CD8-positive, alpha-beta memory T cell (primary cell): Measurements from ENCODE around the gene HS3ST5. TPM values are rescaled to one million over a fixed set of nuclear protein-coding genes. Genes with fewer than 3 reads are reported as not detected.

ENCODE experiments used
- CTCF ChIA-PET: fragments of 350-600 bp; sonication (Branson Sonifier 250); formaldehyde crosslinking; loops from one replicate; lab custom pipeline; 2021; ENCODE audit warnings: antibody characterized with exemption; lab: Charles Lee
- POLR2A ChIA-PET: fragments of 350-600 bp; sonication (Branson Sonifier 250); formaldehyde crosslinking; loops from one replicate; lab custom pipeline; 2021; ENCODE audit warnings: antibody characterized with exemption; lab: Charles Lee
- DNase-seq, 5 donors: peaks; one replicate each; pipeline versions ENCODE4 v3.0.0 to v3.0.0-alpha.2; 2020 to 2022; ENCODE audit warnings: mixed read lengths in 1 of 5
- H3K27ac ChIP-seq: one replicate; pipeline ENCODE4 v1.7.0; 2013; ENCODE audit warnings: low read depth, mild to moderate bottlenecking, low read length, moderate library complexity
- H3K27me3 ChIP-seq: 2 replicates; pipeline ENCODE4 v1.7.0; 2013; ENCODE audit warnings: low read length, mild to moderate bottlenecking; ENCODE audit not compliant: insufficient read depth, poor library complexity, severe bottlenecking
- H3K36me3 ChIP-seq: 2 replicates; pipeline ENCODE4 v1.7.0; 2013; ENCODE audit warnings: mild to moderate bottlenecking, low read length, moderate library complexity; ENCODE audit not compliant: insufficient read depth
- H3K4me1 ChIP-seq: 2 replicates; pipeline ENCODE4 v1.7.0; 2013; ENCODE audit warnings: mild to moderate bottlenecking, low read length, moderate library complexity; ENCODE audit not compliant: insufficient read depth
- H3K4me3 ChIP-seq: 2 replicates; pipeline ENCODE4 v1.7.0; 2013; ENCODE audit warnings: mild to moderate bottlenecking, low read length
- H3K9me3 ChIP-seq: 2 replicates; pipeline ENCODE4 v1.7.0; 2013; ENCODE audit warnings: mild to moderate bottlenecking, low read length
- H3K27ac Mint-ChIP-seq, 8 donors: one replicate each; pipeline ENCODE4 v1.8.0; 2020 to 2021; ENCODE audit warnings: mixed read lengths in 8 of 8, mild to moderate bottlenecking in 6 of 8, inconsistent platforms in 3 of 8, moderate library complexity in 3 of 8
- H3K27me3 Mint-ChIP-seq, 2 donors: one replicate each; pipeline ENCODE4 v1.8.0; 2020 to 2021; ENCODE audit warnings: mixed read lengths in 2 of 2, mild to moderate bottlenecking in 1 of 2, moderate library complexity in 1 of 2
- H3K36me3 Mint-ChIP-seq, 3 donors: one replicate each; pipeline ENCODE4 v1.8.0; 2020 to 2021; ENCODE audit warnings: mixed read lengths in 3 of 3, inconsistent platforms in 1 of 3, mild to moderate bottlenecking in 1 of 3
- H3K4me1 Mint-ChIP-seq, 3 donors: one replicate each; pipeline ENCODE4 v1.8.0; 2020 to 2021; ENCODE audit warnings: mixed read lengths in 3 of 3, inconsistent platforms in 1 of 3, mild to moderate bottlenecking in 1 of 3
- H3K4me3 Mint-ChIP-seq, 7 donors: one replicate each; pipeline ENCODE4 v1.8.0; 2020 to 2021; ENCODE audit warnings: mixed read lengths in 7 of 7, mild to moderate bottlenecking in 6 of 7, moderate library complexity in 4 of 7, inconsistent platforms in 2 of 7
- H3K9me3 Mint-ChIP-seq, 5 donors: one replicate each; pipeline ENCODE4 v1.8.0; 2020 to 2022; ENCODE audit warnings: mixed read lengths in 5 of 5, mild to moderate bottlenecking in 3 of 5, moderate library complexity in 2 of 5, inconsistent platforms in 1 of 5
- polyA plus RNA-seq: library from polyadenylated mRNA; unstranded; fragments of 300-500 nt; fragmentation: Illumina TruSeq; gene quantifications from one replicate; pipeline ENCODE4 v1.2.3, GENCODE V29; 2021
- total RNA-seq, 2 experiments: library from RNA; stranded (reverse); gene quantifications; one replicate each; pipeline ENCODE4 v1.2.3, GENCODE V29; 2021

HS3ST5 gene
- total and polyA plus RNA-seq, 3 experiments from 2014 or later: not detected

- H3K4me3 Mint-ChIP-seq: no peak overlapping the region
Measured at GRCh38 chr6:114160881-114161280, 181.9 kb downstream of the HS3ST5 start.

GRCh38 chr6:114159727-114160126 is 183.1 kb downstream of the HS3ST5 start:
- no peak for DNase-seq
- H3K27ac Mint-ChIP-seq: no peak overlapping the region
- H3K4me1 ChIP-seq: no peaks in the 10 kb centered on the region
- no peaks in the 10 kb centered on the region for H3K27me3 Mint-ChIP-seq
- CTCF ChIA-PET: no interaction called here
- no peaks in the 10 kb centered on the region for H3K9me3 ChIP-seq
- H3K9me3 Mint-ChIP-seq: no peaks in the 10 kb centered on the region
- H3K36me3 Mint-ChIP-seq: no peaks in the 10 kb centered on the region
- H3K36me3 ChIP-seq: no peaks in the 10 kb centered on the region
- no peaks in the 10 kb centered on the region for H3K27me3 ChIP-seq
- H3K4me3 ChIP-seq: no peak overlapping the region
- no peak overlapping the region for H3K4me3 Mint-ChIP-seq
- no peak overlapping the region for H3K27ac ChIP-seq
- H3K4me1 Mint-ChIP-seq: no peaks in the 10 kb centered on the region
- POLR2A ChIA-PET: no interaction called here

More at GRCh38 chr6:114160881-114161280, 181.9 kb downstream of the HS3ST5 start:
- CTCF ChIA-PET: no interaction called here
- Histone ChIP-seq H3K27me3 (no peaks in the 10 kb centered on the region), H3K9me3 (no peaks in the 10 kb centered on the region), H3K36me3 (no peaks in the 10 kb centered on the region), H3K4me3 (no peak overlapping the region), H3K4me1 (no peaks in the 10 kb centered on the region), H3K27ac (no peak overlapping the region)
- Mint-ChIP-seq H3K27ac (no peak overlapping the region), H3K27me3 (no peaks in the 10 kb centered on the region), H3K9me3 (no peaks in the 10 kb centered on the region), H3K36me3 (no peaks in the 10 kb centered on the region), H3K4me1 (no peaks in the 10 kb centered on the region)
- DNase-seq: no peak
- POLR2A ChIA-PET: no interaction called here

- Mint-ChIP-seq H3K9me3 (no peaks in the 10 kb centered on the region), H3K27ac (no peak overlapping the region)
- DNase-seq: no peak
Measured at GRCh38 chr6:114158838-114159694, 183.8 kb downstream of the HS3ST5 start.

GRCh38 chr6:114158411-114158810 is 184.4 kb downstream of the HS3ST5 start:
- Mint-ChIP-seq H3K27ac (no peak overlapping the region), H3K4me1 (no peaks in the 10 kb centered on the region), H3K4me3 (no peak overlapping the region), H3K9me3 (no peaks in the 10 kb centered on the region), H3K27me3 (no peaks in the 10 kb centered on the region), H3K36me3 (peaks cover 0 to 2% (median 0%) of the 10 kb centered on the region in 3 donors)
- Histone ChIP-seq H3K27ac (no peak overlapping the region), H3K36me3 (no peaks in the 10 kb centered on the region), H3K4me3 (no peak overlapping the region), H3K4me1 (no peaks in the 10 kb centered on the region), H3K9me3 (no peaks in the 10 kb centered on the region), H3K27me3 (no peaks in the 10 kb centered on the region)
- CTCF ChIA-PET: no interaction called here
- POLR2A ChIA-PET: no interaction called here
- DNase-seq: no peak

More at GRCh38 chr6:114158838-114159694, 183.8 kb downstream of the HS3ST5 start:
- Histone ChIP-seq H3K4me1 (no peaks in the 10 kb centered on the region), H3K36me3 (no peaks in the 10 kb centered on the region), H3K4me3 (no peak overlapping the region), H3K27ac (no peak overlapping the region), H3K9me3 (no peaks in the 10 kb centered on the region), H3K27me3 (no peaks in the 10 kb centered on the region)
- POLR2A ChIA-PET: no interaction called here
- CTCF ChIA-PET: no interaction called here
- Mint-ChIP-seq H3K36me3 (no peaks in the 10 kb centered on the region), H3K4me3 (no peak overlapping the region), H3K4me1 (no peaks in the 10 kb centered on the region), H3K27me3 (no peaks in the 10 kb centered on the region)

- no peaks in the 10 kb centered on the region for H3K9me3 ChIP-seq
- H3K4me3 ChIP-seq: no peak overlapping the region
- H3K27me3 ChIP-seq: no peaks in the 10 kb centered on the region
- ChIA-PET CTCF (no interaction called here), POLR2A (no interaction called here)
- no peak overlapping the region for H3K27ac Mint-ChIP-seq
- no peak overlapping the region for H3K27ac ChIP-seq
- no peaks in the 10 kb centered on the region for H3K4me1 ChIP-seq
- H3K36me3 ChIP-seq: no peaks in the 10 kb centered on the region
- H3K36me3 Mint-ChIP-seq: peaks cover 0 to 2% (median 0%) of the 10 kb centered on the region in 3 donors
- no peak for DNase-seq
- H3K27me3 Mint-ChIP-seq: no peaks in the 10 kb centered on the region
- H3K4me3 Mint-ChIP-seq: peak overlapping the region in 1 of 7 donors; percentile 9
- H3K4me1 Mint-ChIP-seq: no peaks in the 10 kb centered on the region
- H3K9me3 Mint-ChIP-seq: no peaks in the 10 kb centered on the region
Measured at GRCh38 chr6:114157848-114158247, 185.0 kb downstream of the HS3ST5 start.

GRCh38 chr6:114155763-114156162 is 187.1 kb downstream of the HS3ST5 start:
- Histone ChIP-seq H3K9me3 (no peaks in the 10 kb centered on the region), H3K4me3 (no peak overlapping the region), H3K4me1 (no peaks in the 10 kb centered on the region), H3K36me3 (no peaks in the 10 kb centered on the region), H3K27ac (no peak overlapping the region), H3K27me3 (no peaks in the 10 kb centered on the region)
- CTCF ChIA-PET: no interaction called here
- H3K4me1 Mint-ChIP-seq: no peaks in the 10 kb centered on the region
- H3K36me3 Mint-ChIP-seq: peaks cover 0 to 2% (median 0%) of the 10 kb centered on the region in 3 donors
- H3K27ac Mint-ChIP-seq: no peak overlapping the region
- H3K4me3 Mint-ChIP-seq: no peak overlapping the region
- H3K9me3 Mint-ChIP-seq: no peaks in the 10 kb centered on the region
- H3K27me3 Mint-ChIP-seq: no peaks in the 10 kb centered on the region
- no peak for DNase-seq
- POLR2A ChIA-PET: no interaction called here

- H3K27ac ChIP-seq: no peak overlapping the region
- no peak overlapping the region for H3K4me3 ChIP-seq
- POLR2A ChIA-PET: no interaction called here
- no peaks in the 10 kb centered on the region for H3K9me3 Mint-ChIP-seq
- H3K36me3 Mint-ChIP-seq: peaks cover 0 to 2% (median 0%) of the 10 kb centered on the region in 3 donors
- H3K36me3 ChIP-seq: no peaks in the 10 kb centered on the region
- H3K4me1 Mint-ChIP-seq: no peaks in the 10 kb centered on the region
- no peak overlapping the region for H3K4me3 Mint-ChIP-seq
- CTCF ChIA-PET: no interaction called here
- no peaks in the 10 kb centered on the region for H3K9me3 ChIP-seq
- no peak for DNase-seq
- no peaks in the 10 kb centered on the region for H3K4me1 ChIP-seq
- no peaks in the 10 kb centered on the region for H3K27me3 ChIP-seq
- no peaks in the 10 kb centered on the region for H3K27me3 Mint-ChIP-seq
- peak overlapping the region in 1 of 8 donors; percentile 17 for H3K27ac Mint-ChIP-seq
Measured at GRCh38 chr6:114154812-114155211, 188.0 kb downstream of the HS3ST5 start.

GRCh38 chr6:114153448-114153847 is 189.4 kb downstream of the HS3ST5 start:
- Mint-ChIP-seq H3K4me1 (no peaks in the 10 kb centered on the region), H3K4me3 (no peak overlapping the region), H3K36me3 (peaks cover 0 to 2% (median 0%) of the 10 kb centered on the region in 3 donors), H3K27ac (no peak overlapping the region), H3K9me3 (peaks cover 0 to 4% (median 0%) of the 10 kb centered on the region in 5 donors), H3K27me3 (no peaks in the 10 kb centered on the region)
- DNase-seq: no peak
- Histone ChIP-seq H3K27me3 (no peaks in the 10 kb centered on the region), H3K36me3 (no peaks in the 10 kb centered on the region), H3K4me1 (no peaks in the 10 kb centered on the region), H3K9me3 (no peaks in the 10 kb centered on the region), H3K27ac (no peak overlapping the region), H3K4me3 (no peak overlapping the region)
- POLR2A ChIA-PET: no interaction called here
- CTCF ChIA-PET: no interaction called here
